ENCODE results near the gene SESN1.

The SESN1 gene

DNA sequence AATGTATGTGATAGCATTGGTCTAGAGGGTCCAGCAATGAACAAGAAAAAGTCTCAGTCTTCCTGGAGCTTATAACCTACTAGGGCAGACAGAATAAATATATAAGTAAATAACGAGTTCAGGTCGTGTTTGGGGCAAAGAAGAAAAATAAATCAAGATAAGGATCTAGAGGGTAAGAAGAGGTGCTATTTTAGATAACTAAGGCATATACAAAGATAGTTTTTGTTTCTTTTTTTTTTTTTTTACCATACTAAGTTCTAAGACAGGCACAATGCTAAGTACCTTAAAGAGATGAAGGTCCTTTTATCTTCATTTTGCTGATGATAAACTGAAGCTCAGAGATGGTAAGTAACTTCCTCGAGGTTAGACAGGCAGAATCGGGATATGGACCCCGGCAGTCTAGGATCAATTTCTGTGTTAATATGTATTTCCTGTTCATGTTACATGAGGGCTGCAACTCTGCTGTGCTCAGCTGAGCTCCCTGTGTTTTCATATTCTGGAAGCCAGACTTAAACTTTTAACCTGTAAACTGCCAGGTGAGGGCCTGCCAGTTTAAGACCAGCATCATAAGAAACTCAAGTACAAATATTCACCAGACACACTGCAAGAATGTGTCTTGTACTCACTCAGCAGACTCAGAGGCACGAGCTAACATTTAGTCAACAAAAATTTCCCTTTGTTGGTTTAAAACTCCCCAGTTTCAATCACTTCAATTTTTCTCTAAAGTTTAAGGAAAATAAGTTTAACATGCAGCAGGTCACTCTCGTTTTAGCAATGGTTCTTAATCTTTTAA lies 23.3 kb downstream of the SESN1 start:
- Mint-ChIP-seq H3K4me3 (no peak overlapping the region), H3K4me1 (peaks cover 6% of the 10 kb centered on the region), H3K27ac (no peak overlapping the region), H3K27me3 (ENCODE audit: low read depth, poor library complexity) (no peaks in the 10 kb centered on the region), H3K9me3 (no peaks in the 10 kb centered on the region), H3K36me3 (ENCODE audit: low read depth) (no peaks in the 10 kb centered on the region)
- TF ChIP-seq, protein P1, sequence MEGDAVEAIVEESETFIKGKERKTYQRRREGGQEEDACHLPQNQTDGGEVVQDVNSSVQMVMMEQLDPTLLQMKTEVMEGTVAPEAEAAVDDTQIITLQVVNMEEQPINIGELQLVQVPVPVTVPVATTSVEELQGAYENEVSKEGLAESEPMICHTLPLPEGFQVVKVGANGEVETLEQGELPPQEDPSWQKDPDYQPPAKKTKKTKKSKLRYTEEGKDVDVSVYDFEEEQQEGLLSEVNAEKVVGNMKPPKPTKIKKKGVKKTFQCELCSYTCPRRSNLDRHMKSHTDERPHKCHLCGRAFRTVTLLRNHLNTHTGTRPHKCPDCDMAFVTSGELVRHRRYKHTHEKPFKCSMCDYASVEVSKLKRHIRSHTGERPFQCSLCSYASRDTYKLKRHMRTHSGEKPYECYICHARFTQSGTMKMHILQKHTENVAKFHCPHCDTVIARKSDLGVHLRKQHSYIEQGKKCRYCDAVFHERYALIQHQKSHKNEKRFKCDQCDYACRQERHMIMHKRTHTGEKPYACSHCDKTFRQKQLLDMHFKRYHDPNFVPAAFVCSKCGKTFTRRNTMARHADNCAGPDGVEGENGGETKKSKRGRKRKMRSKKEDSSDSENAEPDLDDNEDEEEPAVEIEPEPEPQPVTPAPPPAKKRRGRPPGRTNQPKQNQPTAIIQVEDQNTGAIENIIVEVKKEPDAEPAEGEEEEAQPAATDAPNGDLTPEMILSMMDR (IDR thresholded peaks at IDR 0.05), result no peak
- no peak for DNase-seq

DNA sequence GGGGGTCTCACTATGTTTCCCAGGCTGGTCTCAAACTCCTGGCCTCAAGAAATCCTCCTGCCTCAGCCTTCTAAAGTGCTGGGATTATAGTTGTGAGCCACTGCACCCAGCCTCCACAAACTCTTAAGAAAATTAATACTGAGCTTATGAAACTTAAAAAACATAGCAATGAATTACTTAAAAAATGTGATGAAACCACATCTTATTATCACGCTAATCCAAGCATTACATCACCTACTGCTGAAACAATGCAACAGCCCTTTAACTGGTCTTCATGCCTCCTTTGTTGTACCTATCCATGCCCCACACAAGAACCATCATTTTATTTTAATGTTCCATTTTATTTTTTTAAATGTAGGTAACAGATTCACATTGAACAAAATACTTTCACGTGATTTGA lies 24.9 kb downstream of the SESN1 start:
- Mint-ChIP-seq H3K27me3 (ENCODE audit: low read depth, poor library complexity) (no peaks in the 10 kb centered on the region), H3K4me3 (no peak overlapping the region), H3K36me3 (ENCODE audit: low read depth) (no peaks in the 10 kb centered on the region), H3K4me1 (peaks cover 6% of the 10 kb centered on the region), H3K27ac (no peak overlapping the region), H3K9me3 (no peaks in the 10 kb centered on the region)
- no peak for DNase-seq
- TF ChIP-seq, protein P1 (IDR thresholded peaks at IDR 0.05), result no peak

DNA sequence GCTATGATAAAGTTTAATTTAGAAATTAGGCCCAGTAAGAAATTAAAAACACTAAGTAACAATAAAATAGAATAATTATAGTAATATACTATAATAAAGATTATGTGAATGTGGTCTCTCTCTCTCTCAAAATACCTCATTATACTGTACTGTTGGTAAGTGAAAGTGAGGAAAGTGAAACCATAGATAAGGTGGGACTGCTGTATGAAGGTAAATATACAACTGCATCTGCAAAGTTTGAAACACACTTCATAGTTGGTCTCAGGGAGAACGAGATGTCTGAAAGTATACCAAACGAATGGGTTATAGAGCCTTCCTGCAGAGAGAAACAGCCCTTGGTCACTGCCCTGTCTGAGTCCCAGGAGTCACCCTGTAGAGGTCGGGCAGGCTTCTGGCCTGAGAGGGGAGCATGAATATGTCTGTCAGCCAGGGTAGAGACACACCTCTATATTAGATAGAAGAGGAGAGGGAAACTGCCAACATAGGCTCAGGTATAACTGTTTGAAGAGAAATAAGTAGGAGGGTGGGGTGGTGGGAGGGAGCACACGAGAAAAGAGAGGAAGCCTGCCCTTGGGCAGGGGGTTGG lies 31.8 kb downstream of the SESN1 start:
- H3K4me3 Mint-ChIP-seq, result no peak overlapping the region
- no peaks in the 10 kb centered on the region for H3K4me1 Mint-ChIP-seq
- H3K36me3 Mint-ChIP-seq (ENCODE audit: low read depth), result no peaks in the 10 kb centered on the region
- no peaks in the 10 kb centered on the region for H3K9me3 Mint-ChIP-seq
- TF ChIP-seq, protein P1 (IDR thresholded peaks at IDR 0.05), result no peak
- no peak for DNase-seq
- no peak overlapping the region for H3K27ac Mint-ChIP-seq
- peaks cover 3% of the 10 kb centered on the region for H3K27me3 Mint-ChIP-seq (ENCODE audit: low read depth, poor library complexity)

DNA sequence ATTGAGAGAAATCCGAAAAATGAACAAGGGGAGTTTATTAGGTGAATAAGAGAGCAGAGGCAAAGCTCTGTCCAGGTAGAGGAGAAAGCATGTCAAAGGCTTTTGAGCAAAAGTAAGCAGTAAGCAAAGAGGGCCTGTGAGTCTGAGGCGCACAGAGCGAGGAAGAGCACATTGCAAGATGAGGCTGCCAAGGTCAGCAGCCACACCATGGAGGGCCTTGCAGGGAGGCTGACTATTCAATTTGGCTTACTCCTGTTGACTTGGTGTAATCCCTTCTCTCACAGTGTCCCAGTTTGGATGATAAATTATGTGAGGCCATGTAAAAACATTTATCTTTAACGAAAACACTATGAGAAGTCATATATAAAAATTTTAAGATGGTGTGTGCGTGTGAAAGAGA lies 32.4 kb downstream of the SESN1 start:
- Mint-ChIP-seq H3K9me3 (no peaks in the 10 kb centered on the region), H3K27me3 (ENCODE audit: low read depth, poor library complexity) (peaks cover 3% of the 10 kb centered on the region), H3K4me1 (no peaks in the 10 kb centered on the region), H3K36me3 (ENCODE audit: low read depth) (no peaks in the 10 kb centered on the region), H3K4me3 (no peak overlapping the region), H3K27ac (no peak overlapping the region)
- DNase-seq, result no peak
- TF ChIP-seq, protein P1 (IDR thresholded peaks at IDR 0.05), result no peak

DNA sequence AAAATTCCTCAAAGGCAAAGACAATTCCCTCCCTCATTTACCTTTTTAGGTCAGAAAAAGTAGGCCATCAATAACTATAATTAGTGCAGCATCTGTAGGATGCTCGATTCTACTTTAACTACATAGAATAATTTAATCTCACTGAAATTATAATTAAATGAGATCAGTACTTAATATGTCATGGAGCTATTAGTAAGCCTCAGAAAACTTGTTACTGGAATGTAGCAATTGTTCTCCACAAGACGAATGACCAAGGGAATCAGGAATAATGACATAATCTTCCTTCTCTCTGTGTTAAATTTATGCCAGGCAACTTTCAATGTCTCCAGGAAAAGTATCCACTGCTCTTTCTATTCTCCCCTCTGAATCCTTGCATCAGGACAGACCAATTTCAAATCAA lies 34.1 kb downstream of the SESN1 start:
- TF ChIP-seq, protein P1 (IDR thresholded peaks at IDR 0.05), result no peak
- no peaks in the 10 kb centered on the region for H3K4me1 Mint-ChIP-seq
- peaks cover 3% of the 10 kb centered on the region for H3K27me3 Mint-ChIP-seq (ENCODE audit: low read depth, poor library complexity)
- no peak overlapping the region for H3K4me3 Mint-ChIP-seq
- DNase-seq, result no peak
- no peaks in the 10 kb centered on the region for H3K36me3 Mint-ChIP-seq (ENCODE audit: low read depth)
- no peak overlapping the region for H3K27ac Mint-ChIP-seq
- H3K9me3 Mint-ChIP-seq, result no peaks in the 10 kb centered on the region

DNA sequence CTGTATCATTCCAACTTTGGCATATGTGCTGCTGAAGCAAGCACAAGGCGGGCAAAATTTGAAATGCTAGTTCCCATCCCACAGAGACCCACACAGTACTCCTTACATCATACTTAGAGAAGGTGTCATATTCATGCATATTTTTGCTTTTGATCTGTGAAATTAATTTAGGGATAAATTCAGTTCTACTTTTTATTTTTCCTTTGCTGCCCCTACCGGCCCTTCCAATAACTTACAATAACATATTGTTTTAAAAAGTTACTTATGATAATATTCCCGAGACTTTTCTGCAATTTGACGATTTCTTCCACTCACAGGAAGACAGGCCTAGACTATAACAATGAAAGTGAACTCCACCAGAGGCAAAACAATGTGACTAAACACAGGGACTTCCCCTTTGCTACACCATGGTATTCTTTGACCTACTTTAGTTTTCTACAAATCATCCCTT lies 35.0 kb downstream of the SESN1 start:
- H3K9me3 Mint-ChIP-seq, result no peaks in the 10 kb centered on the region
- TF ChIP-seq, protein P1 (IDR thresholded peaks at IDR 0.05), result no peak
- H3K27ac Mint-ChIP-seq, result no peak overlapping the region
- DNase-seq, result no peak
- H3K4me3 Mint-ChIP-seq, result no peak overlapping the region
- peaks cover 7% of the 10 kb centered on the region for H3K4me1 Mint-ChIP-seq
- H3K27me3 Mint-ChIP-seq (ENCODE audit: low read depth, poor library complexity), result peaks cover 3% of the 10 kb centered on the region
- H3K36me3 Mint-ChIP-seq (ENCODE audit: low read depth), result no peaks in the 10 kb centered on the region

All from nephron progenitor cell (in vitro differentiated cells).